Measurements from ENCODE around the gene ARMC6. TPM values are rescaled to one million over a fixed set of nuclear protein-coding genes. Genes with fewer than 3 reads are reported as not detected.
"Not testable (repeated sequence)": the region's sequence is repeated elsewhere in the genome, so short reads cannot be mapped to it uniquely, and the experiment has no call there.

Gene ARMC6
- total RNA-seq, 1 donor from 2014 or later = 33.3 TPM

DNA sequence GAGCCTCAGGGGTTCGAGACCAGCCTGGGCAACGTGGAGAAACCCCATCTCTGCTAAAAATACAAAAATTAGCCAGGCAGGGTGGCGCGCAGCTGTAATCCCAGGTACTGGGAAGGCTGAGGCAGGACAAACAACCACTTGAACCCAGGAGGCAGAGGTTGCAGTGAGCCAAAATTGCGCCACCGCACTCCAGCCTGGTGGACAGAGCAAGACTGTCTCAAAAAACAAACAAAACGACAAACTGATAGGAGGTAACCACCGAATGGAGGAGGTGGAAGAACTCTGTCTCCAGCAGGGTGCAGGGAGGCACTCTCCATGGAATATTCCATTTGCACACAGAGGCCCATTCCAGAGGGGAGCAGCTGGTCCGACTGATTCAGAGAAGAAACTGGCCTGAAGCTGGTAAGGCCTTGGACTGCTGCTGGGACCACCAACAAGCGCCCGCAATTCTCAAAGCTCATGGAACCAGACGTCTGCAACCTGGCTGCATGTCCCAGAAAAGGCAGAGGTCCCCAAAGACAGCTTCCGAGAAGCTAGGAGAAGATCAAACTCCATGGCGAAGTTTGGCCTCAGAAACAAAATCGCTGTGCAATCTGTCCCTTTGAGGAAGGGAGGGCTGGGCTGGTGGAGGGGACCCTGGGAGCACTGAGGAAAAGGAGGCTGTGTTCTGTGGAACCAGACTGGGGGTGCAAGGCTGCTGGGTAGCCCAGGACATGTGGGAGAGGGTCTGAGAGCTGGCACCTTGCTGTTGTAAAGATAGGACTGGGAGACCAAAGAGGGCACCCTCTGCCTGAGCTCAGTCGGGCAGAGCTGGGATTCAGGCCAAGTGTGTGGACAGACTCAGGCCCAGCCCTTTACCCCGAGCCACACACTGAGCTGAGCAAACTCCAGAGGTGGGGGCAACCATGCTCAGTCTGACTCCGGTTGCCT lies 65.6 kb downstream of the ARMC6 start:
- Mint-ChIP-seq H3K4me1 (no peaks in the 10 kb centered on the region), H3K36me3 (ENCODE audit: low read depth) (peaks cover 35% of the 10 kb centered on the region), H3K27ac (no peak overlapping the region), H3K9me3 (no peaks in the 10 kb centered on the region), H3K27me3 (no peaks in the 10 kb centered on the region), H3K4me3 (no peak overlapping the region)
- ATAC-seq (ENCODE audit: low read depth) (no peak), DNase-seq (no peak)
- POLR2A ChIA-PET = no interaction called here
- TF ChIP-seq, protein P1, sequence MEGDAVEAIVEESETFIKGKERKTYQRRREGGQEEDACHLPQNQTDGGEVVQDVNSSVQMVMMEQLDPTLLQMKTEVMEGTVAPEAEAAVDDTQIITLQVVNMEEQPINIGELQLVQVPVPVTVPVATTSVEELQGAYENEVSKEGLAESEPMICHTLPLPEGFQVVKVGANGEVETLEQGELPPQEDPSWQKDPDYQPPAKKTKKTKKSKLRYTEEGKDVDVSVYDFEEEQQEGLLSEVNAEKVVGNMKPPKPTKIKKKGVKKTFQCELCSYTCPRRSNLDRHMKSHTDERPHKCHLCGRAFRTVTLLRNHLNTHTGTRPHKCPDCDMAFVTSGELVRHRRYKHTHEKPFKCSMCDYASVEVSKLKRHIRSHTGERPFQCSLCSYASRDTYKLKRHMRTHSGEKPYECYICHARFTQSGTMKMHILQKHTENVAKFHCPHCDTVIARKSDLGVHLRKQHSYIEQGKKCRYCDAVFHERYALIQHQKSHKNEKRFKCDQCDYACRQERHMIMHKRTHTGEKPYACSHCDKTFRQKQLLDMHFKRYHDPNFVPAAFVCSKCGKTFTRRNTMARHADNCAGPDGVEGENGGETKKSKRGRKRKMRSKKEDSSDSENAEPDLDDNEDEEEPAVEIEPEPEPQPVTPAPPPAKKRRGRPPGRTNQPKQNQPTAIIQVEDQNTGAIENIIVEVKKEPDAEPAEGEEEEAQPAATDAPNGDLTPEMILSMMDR (IDR thresholded peaks at IDR 0.05) = no peak
- intact Hi-C loops (cut with micrococcal nuclease) = no loop called here
- CTCF ChIA-PET = no interaction called here

DNA sequence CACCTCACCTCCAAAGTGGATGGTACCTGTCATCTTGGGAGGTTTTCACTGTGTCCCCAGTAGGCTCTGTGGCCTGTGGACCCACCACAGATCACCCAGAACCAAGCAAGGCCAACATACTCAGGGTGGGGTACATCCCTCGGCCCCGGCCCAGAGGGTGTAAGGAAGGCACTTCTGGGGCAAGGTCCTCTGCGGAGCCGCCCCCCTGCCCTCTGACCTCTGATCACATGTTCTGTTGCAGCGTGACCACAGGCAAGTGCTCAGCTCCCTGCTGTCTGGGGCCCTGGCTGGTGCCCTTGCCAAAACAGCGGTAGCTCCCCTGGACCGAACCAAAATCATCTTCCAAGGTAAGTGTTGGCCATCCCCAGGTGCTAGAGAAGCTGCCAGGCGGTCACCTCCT lies 68.1 kb downstream of the ARMC6 start:
- H3K4me1 Mint-ChIP-seq = peaks cover 11% of the 10 kb centered on the region
- ChIA-PET CTCF (no interaction called here), POLR2A (no interaction called here)
- no peak overlapping the region for H3K4me3 Mint-ChIP-seq
- no peak overlapping the region for H3K27ac Mint-ChIP-seq
- H3K27me3 Mint-ChIP-seq = no peaks in the 10 kb centered on the region
- ATAC-seq (ENCODE audit: low read depth) (no peak), DNase-seq (no peak)
- intact Hi-C loops (cut with micrococcal nuclease) = no loop called here
- TF ChIP-seq, protein P1 (IDR thresholded peaks at IDR 0.05) = no peak
- H3K36me3 Mint-ChIP-seq (ENCODE audit: low read depth) = peaks cover 43% of the 10 kb centered on the region
- H3K9me3 Mint-ChIP-seq = no peaks in the 10 kb centered on the region

DNA sequence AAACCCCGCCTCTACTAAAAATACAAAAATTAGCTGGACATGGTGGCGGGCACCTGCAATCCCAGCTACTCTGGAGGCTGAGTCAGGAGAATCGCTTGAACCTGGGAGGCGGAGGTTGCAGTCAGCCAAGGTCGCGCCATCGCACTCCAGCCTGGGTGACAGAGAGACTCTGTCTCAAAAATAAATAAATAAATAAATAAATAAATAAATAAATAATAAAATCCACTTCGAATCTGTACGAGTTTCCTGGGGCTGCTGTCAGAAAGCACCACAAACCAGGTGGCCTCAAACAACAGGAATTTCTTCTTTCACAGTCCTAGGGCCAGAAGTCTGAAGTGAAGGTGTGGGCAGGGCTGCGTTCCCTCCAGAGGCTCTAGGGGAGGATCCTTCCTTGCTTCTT lies 69.2 kb downstream of the ARMC6 start:
- intact Hi-C loops (cut with micrococcal nuclease); CTCF ChIA-PET; H3K4me3 Mint-ChIP-seq; DNase-seq; H3K9me3 Mint-ChIP-seq; H3K27ac Mint-ChIP-seq; POLR2A ChIA-PET; H3K27me3 Mint-ChIP-seq; ATAC-seq (ENCODE audit: low read depth): not testable (repeated sequence)
- Mint-ChIP-seq H3K4me1 (peaks cover 11% of the 10 kb centered on the region), H3K36me3 (ENCODE audit: low read depth) (peaks cover 42% of the 10 kb centered on the region)

DNA sequence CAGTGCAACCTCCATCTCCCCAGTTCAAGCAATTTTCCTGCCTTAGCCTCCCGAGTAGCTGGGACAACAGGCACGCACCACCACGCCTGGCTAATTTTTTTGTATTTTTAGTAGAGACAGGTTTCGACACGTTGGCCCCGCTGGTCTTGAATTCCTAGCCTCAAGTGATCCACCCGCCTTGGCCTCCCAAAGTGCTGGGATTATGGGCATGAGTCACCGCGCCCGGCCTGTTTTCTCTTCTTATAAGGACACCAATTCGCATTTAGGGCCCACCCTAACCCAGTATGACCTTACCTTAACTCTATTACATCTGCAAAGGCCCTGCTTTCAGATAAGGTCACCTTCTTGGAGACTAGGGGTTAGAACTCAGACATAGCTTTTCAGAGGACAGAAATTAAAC lies 69.8 kb downstream of the ARMC6 start:
- no peak overlapping the region for H3K4me3 Mint-ChIP-seq
- TF ChIP-seq, protein P1 (IDR thresholded peaks at IDR 0.05) = no peak
- intact Hi-C loops (cut with micrococcal nuclease) = no loop called here
- peaks cover 11% of the 10 kb centered on the region for H3K4me1 Mint-ChIP-seq
- H3K27ac Mint-ChIP-seq = no peak overlapping the region
- ChIA-PET CTCF (no interaction called here), POLR2A (no interaction called here)
- ATAC-seq (ENCODE audit: low read depth) (no peak), DNase-seq (no peak)
- H3K27me3 Mint-ChIP-seq = no peaks in the 10 kb centered on the region
- H3K36me3 Mint-ChIP-seq (ENCODE audit: low read depth) = peaks cover 44% of the 10 kb centered on the region
- no peaks in the 10 kb centered on the region for H3K9me3 Mint-ChIP-seq

DNA sequence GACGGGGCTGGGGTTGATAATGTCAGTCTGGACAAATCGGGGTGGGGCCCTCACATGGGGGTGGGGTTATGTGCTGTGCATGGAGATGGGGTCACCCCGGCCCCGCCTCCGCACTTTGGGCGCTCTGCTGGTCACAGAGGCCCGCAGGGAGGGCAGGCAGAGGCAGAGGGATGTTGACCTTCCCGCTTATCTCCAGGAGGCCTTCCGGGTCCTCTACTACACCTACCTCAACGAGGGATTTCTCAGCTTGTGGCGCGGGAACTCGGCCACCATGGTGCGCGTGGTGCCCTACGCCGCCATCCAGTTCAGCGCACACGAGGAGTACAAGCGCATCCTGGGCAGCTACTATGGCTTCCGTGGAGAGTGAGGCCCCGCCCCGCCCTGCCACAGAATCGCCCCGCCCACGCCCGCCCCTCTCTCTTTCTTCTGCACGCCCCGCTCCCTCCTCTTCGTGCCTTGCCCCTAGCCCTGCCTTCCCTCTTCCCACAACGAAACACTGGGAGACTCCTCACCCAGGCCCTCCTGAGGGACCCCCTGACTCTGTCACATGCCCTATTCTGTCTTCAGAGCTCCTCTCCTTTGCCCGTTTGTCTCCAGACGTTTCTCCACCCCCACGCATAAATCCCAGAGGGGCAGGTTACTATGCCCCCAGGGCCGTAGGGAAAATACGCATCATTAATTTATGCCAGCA lies 72.1 kb downstream of the ARMC6 start:
- CTCF ChIA-PET = no interaction called here
- peak overlapping the region; percentile 35 for H3K27ac Mint-ChIP-seq
- TF ChIP-seq, protein P1 (IDR thresholded peaks at IDR 0.05) = no peak
- H3K27me3 Mint-ChIP-seq = no peaks in the 10 kb centered on the region
- H3K4me1 Mint-ChIP-seq = peaks cover 18% of the 10 kb centered on the region
- POLR2A ChIA-PET = interaction anchor here (0.8 to 1.0 kb wide), 2 partner anchors 40 to 404 kb away, joined by 3 to 4 read pairs; no protein-coding TSS in a partner anchor
- no peaks in the 10 kb centered on the region for H3K9me3 Mint-ChIP-seq
- H3K36me3 Mint-ChIP-seq (ENCODE audit: low read depth) = peaks cover 34% of the 10 kb centered on the region
- peak; percentile 72 for ATAC-seq (ENCODE audit: low read depth)
- no peak for DNase-seq
- H3K4me3 Mint-ChIP-seq = peak overlapping the region; percentile 78
- intact Hi-C loops (cut with micrococcal nuclease) = no loop called here
